ENCODE results near the gene INPP4A. TPM values are rescaled to one million over a fixed set of nuclear protein-coding genes. Genes with fewer than 3 reads are reported as not detected.
A peak's percentile ranks its signal among the peaks of the same experiment; 100 is the strongest.

The INPP4A gene
- total and polyA plus RNA-seq, 2 of the 13 experiments (the other 11 are each of a cell fraction or from before 2014, with no cell fraction given) = 10.1 to 10.9 TPM

GRCh38 chr2:98569915-98570314, 125.3 kb downstream of the INPP4A start:
- ATAC-seq (no peak), DNase-seq (ENCODE audit: low spot score) (no peak), FAIRE-seq (no peak)
- intact Hi-C loops (cut with micrococcal nuclease; ENCODE audit: unreplicated experiment) (loop anchor here (1.0 to 2.0 kb wide), 3 partner anchors 14 to 39 kb away; partner anchors contain the start of genes COA5 and UNC50), in situ Hi-C loops (cut with HindIII; ENCODE audit: extremely low pct_ligation_motif_present, low pct_unique_long_range_greater_than_20kb) (loop anchor here (5.0 kb wide), 1 partner anchor 32 kb away; no protein-coding TSS in a partner anchor)
- Histone ChIP-seq H3K27me3 (ENCODE audit: control insufficient read depth in 1 of 2, insufficient read depth in 2 of 2, low read length in 2 of 2) (no peaks in the 10 kb centered on the region), H2AFZ (ENCODE audit: low read length) (no peak overlapping the region), H3K27ac (ENCODE audit: extremely low read length, insufficient read depth, low read length) (no peak overlapping the region), H3K4me3 (replicated peaks in 1 of 3; ENCODE audit: insufficient read depth in 1 of 3, low read depth in 2 of 3, low read length in 3 of 3) (no peak overlapping the region), H3K9me3 (ENCODE audit: low read length) (no peaks in the 10 kb centered on the region), H3K9ac (ENCODE audit: insufficient read depth, low read depth, low read length) (no peak overlapping the region), H3K79me2 (ENCODE audit: insufficient read depth, low read length) (no peaks in the 10 kb centered on the region), H3K4me2 (ENCODE audit: low read depth, low read length) (no peak overlapping the region), H3K36me3 (replicated peaks in 1 of 2; ENCODE audit: control insufficient read depth in 1 of 2, insufficient read depth in 2 of 2, low read length in 2 of 2) (peaks cover 7 to 36% of the 10 kb centered on the region in 2 experiments; a peak in 4 of 5 replicates), H3K4me1 (ENCODE audit: insufficient read depth, low read length) (no peaks in the 10 kb centered on the region), H4K20me1 (ENCODE audit: insufficient read depth, low read length) (no peaks in the 10 kb centered on the region)
- ChIA-PET CTCF (ENCODE audit: low intra/inter-chr PET ratio, low total read pairs) (interaction anchor here (0.8 to 3.0 kb wide), 2 partner anchors 31 to 157 kb away, joined by 4 to 32 read pairs; no protein-coding TSS in a partner anchor), POLR2A (no interaction called here)
- 98% methylated on average over 13 of the region's 13 CpGs for WGBS (ENCODE audit: low lambda C conversion rate)
- no TSS peak for BruUV-seq (replicated peaks)
- no peak for TF ChIP-seq HBP1 (CRISPR knock-in tag; IDR thresholded peaks at IDR 0.05; ENCODE audit: low read depth)
- TF ChIP-seq ZNF768 (CRISPR knock-in tag; IDR thresholded peaks at IDR 0.05) = peak; percentile 28; the same call in 1 of the 2 replicates
- TF ChIP-seq AGO2 (optimal IDR thresholded peaks at IDR 0.05; ENCODE audit: low read depth, low read length) = peak; percentile 21
- no peak for TF ChIP-seq ZNF563 (CRISPR knock-in tag; IDR thresholded peaks at IDR 0.05)
- TF ChIP-seq HES4 (CRISPR knock-in tag; IDR thresholded peaks at IDR 0.05; ENCODE audit: borderline replicate concordance) = 0 out of 2 replicates have a peak, but pooled peaks have one; percentile 41
- TF ChIP-seq BHLHE40 (IDR thresholded peaks at IDR 0.05; ENCODE audit: low read length) = no peak

GRCh38 chr2:98570356-98570755, 125.7 kb downstream of the INPP4A start:
- POLR2A ChIA-PET = no interaction called here
- Histone ChIP-seq H3K27me3 (ENCODE audit: control insufficient read depth in 1 of 2, insufficient read depth in 2 of 2, low read length in 2 of 2) (no peaks in the 10 kb centered on the region), H3K9me3 (ENCODE audit: low read length) (no peaks in the 10 kb centered on the region), H3K79me2 (ENCODE audit: insufficient read depth, low read length) (no peaks in the 10 kb centered on the region), H2AFZ (ENCODE audit: low read length) (no peak overlapping the region), H3K36me3 (replicated peaks in 1 of 2; ENCODE audit: control insufficient read depth in 1 of 2, insufficient read depth in 2 of 2, low read length in 2 of 2) (peaks cover 6 to 33% of the 10 kb centered on the region in 2 experiments; a peak in 4 of 5 replicates), H3K4me1 (ENCODE audit: insufficient read depth, low read length) (no peaks in the 10 kb centered on the region), H3K4me3 (replicated peaks in 1 of 3; ENCODE audit: insufficient read depth in 1 of 3, low read depth in 2 of 3, low read length in 3 of 3) (no peak overlapping the region), H3K27ac (ENCODE audit: extremely low read length, insufficient read depth, low read length) (no peak overlapping the region), H3K9ac (ENCODE audit: insufficient read depth, low read depth, low read length) (no peak overlapping the region), H4K20me1 (ENCODE audit: insufficient read depth, low read length) (no peaks in the 10 kb centered on the region), H3K4me2 (ENCODE audit: low read depth, low read length) (no peak overlapping the region)
- DNase-seq (ENCODE audit: low spot score) (no peak), FAIRE-seq (no peak), ATAC-seq (no peak)
- WGBS (ENCODE audit: low lambda C conversion rate) = 93% methylated on average over 5 of the region's 5 CpGs
- in situ Hi-C loops (cut with HindIII; ENCODE audit: extremely low pct_ligation_motif_present, low pct_unique_long_range_greater_than_20kb) (no loop called here), intact Hi-C loops (cut with micrococcal nuclease; ENCODE audit: unreplicated experiment) (no loop called here)
- CTCF ChIA-PET (ENCODE audit: low intra/inter-chr PET ratio, low total read pairs) = interaction anchor here (3.0 kb wide), 1 partner anchor 31 kb away, joined by 32 read pairs; no protein-coding TSS in a partner anchor
- BruUV-seq (replicated peaks) = no TSS peak
- TF ChIP-seq ZNF382 (CRISPR knock-in tag; IDR thresholded peaks at IDR 0.05; ENCODE audit: borderline replicate concordance) = no peak
- no peak for TF ChIP-seq ZNF180 (CRISPR knock-in tag; IDR thresholded peaks at IDR 0.05; ENCODE audit: borderline replicate concordance, low read depth)
- TF ChIP-seq NR2F6 (IDR thresholded peaks at IDR 0.05) = no peak
- no peak for TF ChIP-seq NR2F6 (CRISPR knock-in tag; IDR thresholded peaks at IDR 0.05)
- TF ChIP-seq GATAD2A (CRISPR knock-in tag; IDR thresholded peaks at IDR 0.05) = no peak
- no peak for TF ChIP-seq TFAP4 (IDR thresholded peaks at IDR 0.05; ENCODE audit: borderline replicate concordance, low read depth)
- no peak for TF ChIP-seq ZNF615 (CRISPR knock-in tag; IDR thresholded peaks at IDR 0.05; ENCODE audit: borderline replicate concordance)
- no peak for TF ChIP-seq PRPF4 (IDR thresholded peaks at IDR 0.05; ENCODE audit: low read depth, low read length, poor library complexity, severe bottlenecking)
- no peak for TF ChIP-seq CCDC6 (CRISPR knock-in tag; IDR thresholded peaks at IDR 0.05)
- TF ChIP-seq ZNF260 (CRISPR knock-in tag; IDR thresholded peaks at IDR 0.05; ENCODE audit: borderline replicate concordance, low read depth) = no peak
- no peak for TF ChIP-seq PTBP1 (IDR thresholded peaks at IDR 0.05; ENCODE audit: low read depth, low read length, poor library complexity, severe bottlenecking)
